A549 (cell line): ENCODE data around the gene CRYBG2. TPM values are rescaled to one million over a fixed set of nuclear protein-coding genes. Genes with fewer than 3 reads are reported as not detected.

ENCODE experiments used
- ATAC-seq, 2 experiments: fragments of 200-7000 bp in 1 of 2; fragments of >200 bp in 1 of 2; cut with Nextera tagmentation in 1 of 2; cut with Tn5 transposase in 1 of 2; 3 replicates each; pipeline versions ENCODE4 v1.8.0 to v1.9.1; 2018 to 2020; ENCODE audit warnings: mild to moderate bottlenecking in 1 of 2, moderate library complexity in 1 of 2
- CTCF ChIA-PET: fragments of 300-600 bp; sonication (Branson Sonifier 250); formaldehyde crosslinking; extraction: SDS; loops from one replicate; lab custom pipeline; 2021; ENCODE audit warnings: antibody characterized with exemption, inconsistent platforms; lab: Yijun Ruan, JAX
- POLR2A ChIA-PET: fragments of 350-600 bp; formaldehyde crosslinking; extraction: SDS; loops from one replicate; lab custom pipeline; 2021; ENCODE audit warnings: antibody characterized with exemption, inconsistent platforms; lab: Yijun Ruan, JAX
- DNase-seq, 2 experiments: peaks; one replicate each; pipeline versions ENCODE4 v3.0.0 to v3.0.0-alpha.2; 2011 to 2016; ENCODE audit warnings: low read depth in 1 of 2, low spot score in 1 of 2
- FAIRE-seq: peaks from 2 replicates; lab custom pipeline; 2011; peaks lifted over from hg19 to GRCh38; lab: Jason Lieb, UNC
- H3K27ac ChIP-seq, 2 experiments: fragments of >200 bp; sonication (Bioruptor Twin); formaldehyde crosslinking; 3 replicates each; pipeline ENCODE4 v1.5.1; 2016 to 2017
- H3K4me1 ChIP-seq: fragments of >200 bp; sonication (Bioruptor Twin); formaldehyde crosslinking; 3 replicates; pipeline ENCODE4 v1.6.1; 2016
- H3K4me2 ChIP-seq: fragments of >200 bp; sonication (Bioruptor Twin); formaldehyde crosslinking; 3 replicates; pipeline ENCODE4 v1.6.1; 2016
- H3K4me3 ChIP-seq: fragments of >200 bp; sonication (Bioruptor Twin); formaldehyde crosslinking; 3 replicates; pipeline ENCODE4 v1.5.1; 2016
- H3K9me3 ChIP-seq: fragments of >200 bp; sonication (Bioruptor Twin); formaldehyde crosslinking; 3 replicates; pipeline ENCODE4 v1.6.1; 2016
- EHMT2 ChIP-seq: fragments of 200-600 bp; sonication (generic); IDR thresholded peaks from 2 replicates; pipeline ENCODE4 v1.6.1; 2016; ENCODE audit warnings: antibody characterized with exemption, low read depth, mild to moderate bottlenecking, moderate library complexity
- EP300 ChIP-seq, 2 experiments: fragments of >200 bp; sonication (Bioruptor Twin); formaldehyde crosslinking; IDR thresholded peaks; 2 replicates in 1 of 2; 3 replicates in 1 of 2; pipeline ENCODE4 v1.6.1; 2016 to 2017
- GATA3 ChIP-seq: IDR thresholded peaks from 2 replicates; pipeline ENCODE4 v1.6.1; 2012; ENCODE audit warnings: borderline replicate concordance
- HOXB13 ChIP-seq: fragments of 250-450 bp; sonication (Bioruptor Pico); IDR thresholded peaks from 2 replicates; pipeline ENCODE4 v1.5.0; 2020; ENCODE audit warnings: low read depth, mild to moderate bottlenecking, moderate library complexity
- HOXB5 ChIP-seq: fragments of 250-450 bp; sonication (Bioruptor Pico); IDR thresholded peaks from 2 replicates; pipeline ENCODE4 v1.5.0; 2020; ENCODE audit warnings: mild to moderate bottlenecking, moderate library complexity
- MAFK ChIP-seq: fragments of 450-650 bp; IDR thresholded peaks from 2 replicates; pipeline ENCODE4 v1.6.1; 2014; ENCODE audit not compliant: partially characterized antibody
- NFE2L2 ChIP-seq: fragments of 150-350 bp; conservative IDR thresholded peaks from 2 replicates; pipeline ENCODE4 v1.6.1; 2014; ENCODE audit warnings: low read length
- POLR2AphosphoS2 ChIP-seq: conservative IDR thresholded peaks from 2 replicates; pipeline ENCODE4 v1.6.1; 2012; ENCODE audit warnings: low read length, improper control_type of control experiment, inconsistent platforms
- RARB ChIP-seq: fragments of 250-450 bp; sonication (Bioruptor Pico); IDR thresholded peaks from 2 replicates; pipeline ENCODE4 v1.8.0; 2021; ENCODE audit warnings: mild to moderate bottlenecking, moderate library complexity
- RNF2 ChIP-seq: fragments of 200-600 bp; sonication (generic); IDR thresholded peaks from 2 replicates; pipeline ENCODE4 v1.6.1; 2016; ENCODE audit warnings: low read depth, mild to moderate bottlenecking, antibody characterized with exemption, moderate library complexity, borderline replicate concordance
- TFCP2L1 ChIP-seq: fragments of 250-450 bp; sonication (Bioruptor Pico); IDR thresholded peaks from 2 replicates; pipeline ENCODE4 v1.5.0; 2021; ENCODE audit warnings: mild to moderate bottlenecking
- TP53 ChIP-seq: fragments of 250-450 bp; sonication (Bioruptor Pico); IDR thresholded peaks from 2 replicates; pipeline ENCODE4 v1.5.0; 2021; ENCODE audit warnings: mild to moderate bottlenecking, moderate library complexity
- ZFP36 ChIP-seq: fragments of 450-650 bp; IDR thresholded peaks from 2 replicates; pipeline ENCODE4 v1.6.1; 2014; ENCODE audit warnings: borderline replicate concordance; ENCODE audit not compliant: partially characterized antibody
- ZNF302 ChIP-seq: fragments of 250-450 bp; sonication (Bioruptor Pico); IDR thresholded peaks from 2 replicates; pipeline ENCODE4 v1.9.0; 2021; ENCODE audit warnings: inconsistent platforms, mild to moderate bottlenecking, moderate library complexity
- ZSCAN20 ChIP-seq: fragments of 250-450 bp; sonication (Bioruptor Pico); IDR thresholded peaks from 2 replicates; pipeline ENCODE4 v1.8.0; 2022; ENCODE audit warnings: mild to moderate bottlenecking, moderate library complexity
- WGBS: methylation state at CpG from one replicate; pipeline ENCODE4 v1.1.6; 2017; ENCODE audit errors: missing lambda C conversion rate; 5-methylcytosine and 5-hydroxymethylcytosine counted together
- polyA plus RNA-seq, 4 experiments: library from polyadenylated mRNA; depleted of rRNA in 3 of 4; stranded (reverse); fragments of >200 nt; fragmentation: RNase III in 1 of 4; extraction: RNeasy Plus Mini Kit Qiagen cat#74134 plus additional on column Dnase treatment in 1 of 4; gene quantifications; 2 replicates in 3 of 4; 3 replicates in 1 of 4; pipeline ENCODE4 v1.2.3, GENCODE V29; 2011 to 2017
- TF ChIP-seq, protein P1 (sequence below): IDR thresholded peaks from 2 replicates; pipeline ENCODE4 v1.6.1; 2012; ENCODE audit warnings: low read depth, borderline replicate concordance
- TF ChIP-seq, protein P2 (sequence below): IDR thresholded peaks from 2 replicates; pipeline ENCODE4 v1.6.1; 2012

CRYBG2 gene
- polyA plus RNA-seq, 2 of the 4 experiments (the other 2 are of a cell fraction) = 0.67 to 2.7 TPM

DNA sequence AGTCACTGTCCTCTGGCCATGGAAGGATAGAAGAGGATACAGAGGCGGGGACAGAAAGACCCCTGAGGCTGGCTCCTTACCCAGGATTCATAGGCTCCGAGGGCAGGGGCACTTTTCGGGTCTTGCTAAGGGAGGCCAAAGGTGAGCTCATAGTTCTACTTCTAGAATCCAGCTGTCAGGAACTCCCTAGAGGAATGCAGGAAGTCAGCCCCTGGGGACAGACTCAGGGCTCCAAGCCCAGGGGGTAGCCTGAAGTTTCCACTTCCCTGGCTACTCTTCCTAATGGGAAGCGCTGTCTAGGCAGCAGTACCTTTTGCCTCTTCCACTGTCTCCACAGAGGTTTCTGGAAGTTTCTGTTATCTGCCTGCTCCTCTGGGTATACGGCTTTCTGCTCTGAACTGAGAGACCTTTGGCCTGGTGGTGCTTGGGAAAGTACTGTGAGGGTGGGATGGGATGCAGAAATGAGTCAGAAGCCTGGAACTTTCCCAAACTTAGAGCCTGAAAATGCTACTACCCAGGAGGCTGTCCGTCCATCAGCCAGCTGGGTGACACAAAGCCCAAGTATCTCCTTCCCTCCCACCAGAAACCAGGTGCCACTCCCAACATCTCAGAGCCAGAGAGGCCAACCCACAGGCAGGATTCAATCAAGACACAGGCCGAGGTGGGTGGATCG is 51.1 kb downstream of the CRYBG2 start:
- peak overlapping the region in 1 of 2 experiments; percentile 62; a peak in 2 of 6 replicates for H3K27ac ChIP-seq
- DNase-seq (no peak), ATAC-seq (no peak), FAIRE-seq (no peak)
- H3K4me1 ChIP-seq = peaks cover 16% of the 10 kb centered on the region
- POLR2A ChIA-PET = no interaction called here
- no peaks in the 10 kb centered on the region for H3K9me3 ChIP-seq
- 58% methylated on average over 8 of the region's 8 CpGs for WGBS
- no peak overlapping the region for H3K4me2 ChIP-seq
- TF ChIP-seq EHMT2 (no peak), EP300 (IDR thresholded peaks at IDR 0.05) (no peak)
- H3K4me3 ChIP-seq = no peak overlapping the region
- CTCF ChIA-PET = interaction anchor here (0.8 to 1.2 kb wide), 3 partner anchors 14 to 19 kb away, joined by 3 to 4 read pairs (median 3); no protein-coding TSS in a partner anchor

DNA sequence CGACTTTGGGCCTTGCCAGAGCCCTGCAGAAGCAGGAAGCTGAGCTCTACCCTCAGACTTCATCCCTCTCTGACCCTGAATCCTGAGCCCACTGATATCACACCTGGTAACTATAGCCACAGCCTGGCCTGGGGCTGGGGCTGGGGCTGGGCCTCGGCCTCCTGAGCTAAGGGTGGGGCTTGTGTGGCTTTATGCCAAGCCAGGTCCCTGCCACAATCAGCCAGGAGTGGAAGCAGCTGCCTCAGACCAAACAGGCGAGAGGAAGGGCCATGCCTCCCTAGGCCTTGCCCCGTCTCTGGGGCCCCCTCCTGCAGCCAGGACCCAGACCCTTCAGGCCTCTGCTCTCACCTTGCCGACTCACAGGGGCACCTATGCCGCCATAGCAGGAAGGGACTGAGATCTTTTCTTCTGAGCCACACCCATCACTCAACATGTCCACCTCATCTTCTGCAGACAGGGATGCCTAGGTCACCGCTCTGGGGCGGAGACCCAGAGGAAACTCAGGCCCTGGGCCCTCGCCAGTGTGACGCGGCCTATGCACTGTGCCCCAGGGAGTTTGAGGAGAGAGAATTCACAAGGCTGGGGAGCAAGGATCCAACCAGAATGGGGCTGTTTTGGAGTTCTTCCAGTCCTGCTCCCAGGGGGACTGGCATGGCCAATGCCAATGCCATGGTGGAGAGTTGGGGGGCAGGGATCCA is 53.2 kb downstream of the CRYBG2 start:
- Histone ChIP-seq H3K4me1 (peaks cover 12% of the 10 kb centered on the region; the same call in 2 of the 3 replicates), H3K9me3 (no peaks in the 10 kb centered on the region), H3K27ac (no peak overlapping the region), H3K4me2 (no peak overlapping the region), H3K4me3 (no peak overlapping the region)
- DNase-seq (no peak), FAIRE-seq (no peak), ATAC-seq (no peak)
- TF ChIP-seq GATA3 = no peak
- no peak for TF ChIP-seq TFCP2L1 (CRISPR knock-in tag)
- no peak for TF ChIP-seq MAFK
- TF ChIP-seq RARB (CRISPR knock-in tag) = no peak
- TF ChIP-seq, protein P1, sequence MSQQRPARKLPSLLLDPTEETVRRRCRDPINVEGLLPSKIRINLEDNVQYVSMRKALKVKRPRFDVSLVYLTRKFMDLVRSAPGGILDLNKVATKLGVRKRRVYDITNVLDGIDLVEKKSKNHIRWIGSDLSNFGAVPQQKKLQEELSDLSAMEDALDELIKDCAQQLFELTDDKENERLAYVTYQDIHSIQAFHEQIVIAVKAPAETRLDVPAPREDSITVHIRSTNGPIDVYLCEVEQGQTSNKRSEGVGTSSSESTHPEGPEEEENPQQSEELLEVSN = no peak
- no peak for TF ChIP-seq ZFP36
- TF ChIP-seq, protein P2, sequence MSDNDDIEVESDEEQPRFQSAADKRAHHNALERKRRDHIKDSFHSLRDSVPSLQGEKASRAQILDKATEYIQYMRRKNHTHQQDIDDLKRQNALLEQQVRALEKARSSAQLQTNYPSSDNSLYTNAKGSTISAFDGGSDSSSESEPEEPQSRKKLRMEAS = no peak
- TF ChIP-seq HOXB13 (CRISPR knock-in tag) = no peak
- no peak for TF ChIP-seq POLR2AphosphoS2
- no peak for TF ChIP-seq NFE2L2
- ChIA-PET POLR2A (no interaction called here), CTCF (interaction anchor here (0.7 to 1.8 kb wide), 5 partner anchors 15 to 117 kb away, joined by 3 to 5 read pairs (median 5); no protein-coding TSS in a partner anchor)
- 91% methylated on average over 10 of the region's 11 CpGs for WGBS

DNA sequence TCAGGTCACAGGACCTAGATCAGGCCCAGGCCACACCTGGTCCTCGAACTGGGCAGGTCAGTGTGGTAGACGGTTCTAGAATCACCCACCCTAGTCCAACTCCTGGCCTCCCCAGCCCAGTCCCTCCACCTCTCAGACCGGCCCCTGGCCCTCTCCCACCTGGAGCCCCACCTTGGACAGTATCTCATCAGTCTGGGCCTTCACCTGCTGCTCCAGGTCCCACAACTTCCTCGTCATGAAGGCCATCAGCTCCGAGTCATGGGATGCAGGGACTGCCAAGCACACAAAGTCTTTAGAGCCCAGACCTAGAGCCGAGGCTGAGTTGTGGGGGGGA is 56.2 kb downstream of the CRYBG2 start:
- Histone ChIP-seq H3K27ac (no peak overlapping the region; a peak in 1 of 6 replicates), H3K4me1 (peaks cover 6% of the 10 kb centered on the region; the same call in 1 of the 3 replicates), H3K9me3 (no peaks in the 10 kb centered on the region), H3K4me3 (no peak overlapping the region)
- CTCF ChIA-PET = interaction anchor here (1.2 to 3.4 kb wide), 6 partner anchors 11 to 119 kb away, joined by 3 to 22 read pairs (median 9); partner anchors contain the start of gene CEP85
- ATAC-seq (no peak), FAIRE-seq (no peak)
- 54% methylated on average over 3 of the region's 6 CpGs for WGBS
- TF ChIP-seq TP53 (CRISPR knock-in tag) (no peak), HOXB5 (CRISPR knock-in tag) (no peak)
- TF ChIP-seq, all 56 proteins: peak for 0
- no peak for DNase-seq
- H3K4me2 ChIP-seq = no peak overlapping the region
- POLR2A ChIA-PET = no interaction called here

DNA sequence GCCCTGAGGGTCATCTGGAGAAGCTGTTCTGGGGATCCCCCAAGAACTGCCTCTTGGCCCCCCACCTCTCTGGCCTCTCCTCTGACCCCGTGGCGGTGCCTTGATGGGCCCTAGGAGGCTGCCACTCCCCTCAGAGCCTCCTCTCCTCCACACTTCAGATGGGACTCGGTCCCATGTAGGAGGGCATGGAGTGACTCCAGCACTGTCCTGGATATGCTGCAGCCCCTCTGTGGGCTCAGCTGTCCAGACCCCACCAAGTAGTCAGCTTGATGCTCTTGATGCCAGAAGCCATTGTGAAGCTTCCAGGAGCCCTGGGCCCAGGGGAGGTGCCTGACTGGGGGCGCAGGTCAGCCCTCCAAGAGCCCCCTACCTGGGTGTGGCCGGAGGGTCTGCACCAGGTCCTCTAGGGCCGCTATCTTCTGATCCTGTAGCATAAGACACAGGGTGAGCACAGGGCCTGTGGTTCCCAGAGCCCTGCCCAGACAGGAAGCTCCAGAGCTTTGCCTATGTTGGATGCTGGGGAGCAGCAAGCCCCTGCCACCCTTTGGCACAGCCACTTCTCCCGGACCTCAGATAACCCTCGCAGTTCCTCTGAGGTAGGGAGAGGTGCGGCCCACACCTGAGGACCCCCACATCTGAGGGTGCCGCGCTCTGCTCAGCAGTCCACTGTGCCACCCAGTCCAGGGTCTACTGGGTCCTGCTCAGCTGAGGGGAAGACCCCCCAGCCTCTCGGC is 56.7 kb downstream of the CRYBG2 start:
- ATAC-seq = no peak
- CTCF ChIA-PET = interaction anchor here (1.2 to 3.4 kb wide), 9 partner anchors 12 to 120 kb away, joined by 3 to 22 read pairs (median 5); partner anchors contain the start of genes CEP85 and SH3BGRL3
- no peak for DNase-seq
- Histone ChIP-seq H3K27ac (no peak overlapping the region), H3K4me1 (0 out of 3 replicates have a peak, but pooled peaks cover 3% of the 10 kb centered on the region), H3K4me2 (no peak overlapping the region), H3K4me3 (no peak overlapping the region), H3K9me3 (no peaks in the 10 kb centered on the region)
- FAIRE-seq = no peak
- 100% methylated on average over 1 of the region's 12 CpGs for WGBS
- TF ChIP-seq ZSCAN20 (CRISPR knock-in tag) (no peak), RNF2 (no peak), ZNF302 (CRISPR knock-in tag) (no peak), RARB (CRISPR knock-in tag) (no peak)
- POLR2A ChIA-PET = interaction anchor here (0.5 kb wide), 1 partner anchor 13 kb away, joined by 7 read pairs; no protein-coding TSS in a partner anchor
